Stomach (tissue), 4 donors: ENCODE data around the gene SMYD3.

ENCODE experiments used
- EP300 ChIP-seq: sonication (generic); formaldehyde crosslinking; IDR thresholded peaks from one replicate; pipeline ENCODE4 v1.6.1; 2017; ENCODE audit warnings: antibody characterized with exemption
- POLR2A ChIP-seq, 4 donors: fragments of 450-650 bp; IDR thresholded peaks; one replicate each; pipeline ENCODE4 v1.6.1; 2016; ENCODE audit warnings: antibody characterized with exemption in 4 of 4, control low read depth in 2 of 4, mild to moderate bottlenecking in 1 of 4, moderate library complexity in 1 of 4
- POLR2AphosphoS5 ChIP-seq, 3 donors: sonication (generic); formaldehyde crosslinking; IDR thresholded peaks; one replicate each; pipeline ENCODE4 v1.6.1; 2016; ENCODE audit warnings: antibody characterized with exemption in 3 of 3
- TF ChIP-seq, protein P1 (sequence below), 7 experiments: fragments of 450-650 bp in 4 of 7; fragments of 200-600 bp in 3 of 7; sonication (generic) in 3 of 7; IDR thresholded peaks; one replicate each; pipeline ENCODE4 v1.5.1; 2016 to 2019; ENCODE audit warnings: antibody characterized with exemption in 7 of 7, control low read depth in 2 of 7, mild to moderate bottlenecking in 1 of 7

DNA sequence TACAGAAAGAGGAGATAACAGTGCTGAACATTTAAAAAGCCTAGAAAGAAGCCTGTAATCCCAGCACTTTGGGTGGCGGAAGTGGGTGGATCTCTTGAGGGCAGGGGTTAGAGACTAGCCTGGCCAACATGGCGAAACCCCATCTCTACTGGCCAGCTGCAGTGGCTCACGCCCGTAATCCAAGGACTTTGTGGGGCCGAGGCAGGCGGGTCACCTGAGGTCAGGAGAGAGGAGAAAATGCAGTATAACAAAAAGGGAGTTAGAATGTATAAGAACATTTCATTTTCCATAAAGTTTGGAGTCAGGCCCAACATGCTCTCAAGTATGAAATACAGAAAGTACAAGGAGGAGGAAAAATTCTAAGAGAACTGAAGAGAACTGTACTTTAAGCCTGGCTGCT lies 134.5 kb downstream of the SMYD3 start:
- TF ChIP-seq, protein P1, sequence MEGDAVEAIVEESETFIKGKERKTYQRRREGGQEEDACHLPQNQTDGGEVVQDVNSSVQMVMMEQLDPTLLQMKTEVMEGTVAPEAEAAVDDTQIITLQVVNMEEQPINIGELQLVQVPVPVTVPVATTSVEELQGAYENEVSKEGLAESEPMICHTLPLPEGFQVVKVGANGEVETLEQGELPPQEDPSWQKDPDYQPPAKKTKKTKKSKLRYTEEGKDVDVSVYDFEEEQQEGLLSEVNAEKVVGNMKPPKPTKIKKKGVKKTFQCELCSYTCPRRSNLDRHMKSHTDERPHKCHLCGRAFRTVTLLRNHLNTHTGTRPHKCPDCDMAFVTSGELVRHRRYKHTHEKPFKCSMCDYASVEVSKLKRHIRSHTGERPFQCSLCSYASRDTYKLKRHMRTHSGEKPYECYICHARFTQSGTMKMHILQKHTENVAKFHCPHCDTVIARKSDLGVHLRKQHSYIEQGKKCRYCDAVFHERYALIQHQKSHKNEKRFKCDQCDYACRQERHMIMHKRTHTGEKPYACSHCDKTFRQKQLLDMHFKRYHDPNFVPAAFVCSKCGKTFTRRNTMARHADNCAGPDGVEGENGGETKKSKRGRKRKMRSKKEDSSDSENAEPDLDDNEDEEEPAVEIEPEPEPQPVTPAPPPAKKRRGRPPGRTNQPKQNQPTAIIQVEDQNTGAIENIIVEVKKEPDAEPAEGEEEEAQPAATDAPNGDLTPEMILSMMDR (IDR thresholded peaks at IDR 0.05): no peak
- TF ChIP-seq POLR2A (IDR thresholded peaks at IDR 0.05): no peak
- no peak for TF ChIP-seq EP300
- no peak for TF ChIP-seq POLR2AphosphoS5 (IDR thresholded peaks at IDR 0.05)
